ENCODE results near the gene UBE4A.
A peak's percentile ranks its signal among the peaks of the same experiment; 100 is the strongest.
"Not testable (repeated sequence)": the region's sequence is repeated elsewhere in the genome, so short reads cannot be mapped to it uniquely, and the experiment has no call there.

UBE4A gene

DNA sequence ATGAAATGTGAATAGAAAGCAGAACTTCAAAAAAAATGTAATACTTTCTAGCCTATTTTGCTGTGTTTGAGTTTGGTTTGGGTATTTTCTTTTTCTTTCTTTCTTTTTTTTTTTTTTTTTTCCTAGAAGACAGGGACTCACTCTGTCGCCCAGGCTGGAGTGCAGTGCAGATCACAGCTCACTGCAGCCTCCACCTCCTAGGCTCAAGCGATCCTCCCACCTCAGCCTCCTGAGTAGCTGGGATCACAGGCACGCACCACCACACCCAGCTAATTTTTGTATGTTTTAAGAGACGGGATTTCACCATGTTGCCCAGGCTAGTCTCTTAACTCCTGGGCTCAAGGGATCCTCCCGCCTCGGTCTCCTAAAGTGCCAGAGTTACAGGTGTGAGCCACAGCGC, 43.2 kb downstream of the UBE4A start:
- DNase-seq, result not testable (repeated sequence)

DNA sequence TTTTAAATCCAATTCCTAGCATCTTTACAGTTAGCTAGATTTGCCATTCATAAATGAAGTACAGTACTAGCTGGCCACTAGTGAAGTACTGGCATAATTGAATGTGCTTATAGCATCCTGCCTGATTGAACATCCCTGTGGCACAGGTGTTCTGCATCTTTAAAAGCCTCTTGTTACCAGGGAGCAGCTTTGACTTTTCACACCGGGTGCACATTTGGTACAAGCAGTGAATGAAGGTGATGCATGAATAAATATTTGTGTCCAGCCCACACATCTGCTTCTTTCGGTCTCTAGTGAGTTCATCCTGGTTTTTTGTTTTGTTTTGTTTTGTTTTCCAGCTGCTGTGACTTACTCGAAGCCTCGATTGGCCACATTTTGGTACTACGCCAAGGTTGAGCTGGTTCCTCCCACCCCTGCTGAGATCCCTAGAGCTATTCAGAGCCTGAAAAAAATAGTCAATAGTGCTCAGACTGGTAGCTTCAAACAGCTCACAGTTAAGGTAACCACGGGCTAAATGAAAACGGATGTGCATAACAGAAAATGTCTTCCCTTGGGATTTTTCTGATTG, 47.3 kb downstream of the UBE4A start:
- peak; percentile 5 for DNase-seq

DNA sequence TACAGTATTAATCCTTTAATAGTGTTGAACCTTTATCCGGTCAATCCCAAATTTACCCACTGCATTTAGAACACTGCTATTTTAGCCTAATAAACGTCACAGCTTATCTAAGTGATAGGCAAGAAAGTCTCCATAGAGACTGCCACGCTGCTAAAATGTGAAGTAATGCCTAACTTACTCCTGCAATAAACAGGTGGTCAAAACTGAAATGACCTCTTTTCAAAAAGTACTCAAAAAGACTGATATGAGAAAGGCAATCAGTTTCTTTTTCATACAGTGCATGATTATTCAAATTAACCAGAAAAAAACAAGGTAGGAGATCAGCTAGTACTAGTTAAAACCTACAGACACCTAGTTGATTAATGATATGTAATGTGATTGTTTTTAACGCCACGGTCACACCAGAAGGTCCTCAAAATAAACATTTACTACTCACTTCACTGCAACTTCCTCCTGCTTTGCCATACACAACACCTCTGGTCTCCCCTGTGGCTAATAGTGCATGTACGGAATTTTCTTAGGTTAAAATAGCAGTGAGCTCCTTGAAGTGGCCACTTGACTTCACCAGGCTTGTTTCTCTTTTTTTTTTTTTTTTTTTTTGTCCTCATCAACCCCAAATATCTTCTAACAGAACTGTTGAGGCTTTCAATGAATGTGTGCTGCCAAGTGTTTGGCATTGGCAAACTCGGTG, 50.8 kb downstream of the UBE4A start:
- no peak for DNase-seq

DNA sequence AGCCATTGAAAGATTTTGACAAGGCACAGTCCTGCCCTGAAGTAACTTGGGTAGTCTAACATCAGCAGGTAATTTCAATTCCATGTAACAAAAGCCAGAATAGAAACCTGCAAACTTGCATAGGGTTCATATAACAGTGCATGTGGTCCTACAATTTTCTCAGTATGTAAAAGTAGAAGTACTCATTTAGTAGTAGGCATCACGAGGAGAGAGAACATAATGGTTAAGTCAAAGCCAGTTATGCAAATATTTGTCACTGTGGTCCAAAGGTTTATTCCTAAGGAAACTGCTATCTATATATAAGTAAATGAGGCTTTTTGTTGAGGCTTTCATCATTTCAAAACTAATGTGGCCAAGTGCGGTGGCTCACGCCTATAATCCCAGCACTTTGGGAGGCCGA, 52.1 kb downstream of the UBE4A start:
- DNase-seq, result no peak

DNA sequence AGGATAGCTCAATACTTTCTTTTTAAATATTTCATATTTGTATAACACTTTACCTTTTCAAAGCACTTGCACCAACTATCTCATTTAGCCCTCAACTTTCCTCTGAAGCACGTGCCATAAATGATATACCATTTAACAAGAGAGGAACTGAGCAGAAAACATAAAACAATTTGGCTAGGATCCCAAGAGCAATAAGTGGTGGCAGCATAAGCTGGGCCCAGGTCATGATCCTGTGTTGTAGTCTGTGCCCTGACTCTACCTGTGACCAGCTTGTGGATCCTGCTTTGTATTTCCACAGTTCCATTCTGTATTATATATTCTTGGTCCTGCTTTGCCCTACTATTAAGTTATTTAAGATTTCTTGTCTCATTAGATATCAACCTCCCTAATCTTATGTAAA, 53.5 kb downstream of the UBE4A start:
- DNase-seq, result no peak

DNA sequence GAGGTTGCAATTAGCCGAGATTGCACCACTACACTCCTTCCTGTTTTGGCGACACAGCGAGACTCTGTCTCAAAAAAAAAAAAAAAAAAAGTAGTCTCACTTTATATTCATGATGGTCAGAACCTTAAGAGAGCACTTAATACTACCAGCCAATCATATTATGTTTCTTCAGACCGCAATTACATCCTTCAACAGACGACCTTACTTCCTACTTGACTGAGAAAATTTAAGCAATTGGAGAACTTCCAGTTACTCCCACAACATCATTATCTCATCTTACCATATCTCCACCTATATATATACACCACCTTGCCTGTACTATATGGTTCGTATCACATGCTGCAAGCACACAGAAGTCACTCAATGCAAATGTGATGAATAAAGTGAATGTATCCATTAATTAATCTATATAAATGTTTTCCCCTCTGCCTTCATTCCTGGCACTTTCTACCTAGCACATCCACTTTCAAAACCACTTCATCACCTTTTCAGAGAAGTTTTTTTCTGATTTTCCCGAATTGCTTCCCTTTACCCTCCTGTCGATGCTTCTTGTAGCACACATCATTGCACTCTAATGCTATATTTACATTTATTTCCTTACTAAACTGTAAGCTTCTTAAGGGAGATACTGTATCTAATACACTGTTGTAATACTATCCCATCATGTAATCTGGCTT, 55.8 kb downstream of the UBE4A start:
- no peak for DNase-seq

DNA sequence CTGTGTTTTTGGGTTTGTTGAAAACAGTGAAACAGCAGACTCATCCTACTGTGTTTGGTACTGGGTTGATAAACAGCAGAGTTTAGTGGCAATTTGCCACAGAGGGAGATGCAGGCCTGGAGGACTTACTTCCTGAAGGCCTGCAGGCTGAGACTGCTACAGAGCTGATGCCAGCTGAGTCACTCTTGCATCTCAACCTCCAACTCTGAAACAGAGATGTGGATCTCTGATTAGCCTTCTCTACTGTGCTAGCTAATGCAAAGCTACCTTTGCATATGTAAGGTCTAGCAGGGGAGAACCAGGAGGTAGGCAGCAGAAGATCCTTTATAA, 56.3 kb downstream of the UBE4A start:
- no peak for DNase-seq

DNA sequence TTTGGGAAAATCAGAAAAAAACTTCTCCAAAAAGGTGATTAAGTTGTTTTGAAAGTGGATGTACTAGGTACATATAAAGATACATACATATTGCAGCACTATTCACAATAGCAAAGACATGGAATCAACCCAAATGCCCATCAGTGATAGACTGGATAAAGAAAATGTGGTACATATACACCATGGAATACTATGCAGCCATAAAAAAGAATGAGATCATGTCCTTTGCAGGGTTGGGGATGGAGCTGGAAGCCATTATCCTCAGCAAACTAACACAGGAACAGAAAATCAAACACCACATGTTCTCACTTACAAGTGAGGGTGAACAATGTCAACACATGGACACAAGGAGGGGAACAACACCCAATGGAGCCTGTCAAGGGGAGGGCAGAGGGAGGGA, 57.5 kb downstream of the UBE4A start:
- DNase-seq, result not testable (repeated sequence)

DNA sequence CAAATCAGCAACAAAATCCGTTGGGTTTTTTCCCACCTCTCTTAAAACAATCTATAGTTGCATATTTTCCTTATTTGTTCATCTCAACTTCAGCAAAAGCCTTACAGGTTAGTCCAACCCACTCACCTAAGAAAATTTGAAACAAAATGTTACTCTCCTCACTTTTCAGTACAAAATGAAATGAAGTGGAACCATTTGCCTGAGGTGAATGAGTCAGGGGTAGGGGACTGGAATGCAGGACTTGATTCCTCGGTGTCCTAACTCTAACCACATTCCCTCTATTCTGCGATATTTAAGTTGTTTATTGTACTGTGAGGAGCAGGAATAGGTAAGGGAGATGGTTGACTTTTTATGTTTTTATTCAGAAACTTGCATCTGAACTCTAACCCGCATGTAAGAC, 58.4 kb downstream of the UBE4A start:
- DNase-seq, result no peak

DNA sequence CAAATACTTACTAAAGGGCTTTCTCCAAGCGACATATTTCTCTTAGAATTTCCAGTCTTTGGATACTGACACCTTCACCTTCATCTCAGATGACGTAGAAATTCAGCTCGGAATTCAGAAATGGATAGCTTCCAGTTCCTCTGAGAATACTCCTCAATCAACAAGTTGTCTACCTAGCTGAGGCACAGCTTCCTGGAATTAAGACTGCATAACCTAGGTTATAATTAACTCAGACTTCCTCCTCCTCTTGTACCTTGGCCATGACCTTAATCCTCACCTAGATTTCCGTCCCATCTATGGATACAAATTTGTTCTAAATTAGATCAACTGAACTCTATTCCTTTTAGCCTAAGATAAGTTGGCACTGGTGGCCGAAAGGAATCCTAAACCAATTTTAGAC, 59.4 kb downstream of the UBE4A start:
- DNase-seq, result no peak

DNA sequence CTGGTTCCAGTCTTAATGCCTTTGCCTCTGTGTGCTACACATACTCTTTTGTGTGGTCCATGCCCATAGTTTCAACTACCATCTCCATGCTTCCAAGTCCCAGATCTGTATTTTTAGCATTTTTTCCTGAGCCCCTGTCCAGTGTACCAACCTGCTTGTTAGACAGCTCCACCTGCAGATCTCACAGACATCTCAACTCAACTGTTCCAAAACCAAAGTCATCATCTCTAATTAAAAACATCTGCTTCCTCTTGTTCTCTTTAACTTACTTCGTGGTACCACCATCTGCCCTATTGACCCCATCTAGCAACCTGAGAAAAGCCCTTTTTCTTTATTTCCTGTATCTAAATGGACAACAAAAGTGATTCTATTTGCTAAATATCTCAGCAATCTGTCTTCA, 68.3 kb downstream of the UBE4A start:
- DNase-seq, result no peak

DNA sequence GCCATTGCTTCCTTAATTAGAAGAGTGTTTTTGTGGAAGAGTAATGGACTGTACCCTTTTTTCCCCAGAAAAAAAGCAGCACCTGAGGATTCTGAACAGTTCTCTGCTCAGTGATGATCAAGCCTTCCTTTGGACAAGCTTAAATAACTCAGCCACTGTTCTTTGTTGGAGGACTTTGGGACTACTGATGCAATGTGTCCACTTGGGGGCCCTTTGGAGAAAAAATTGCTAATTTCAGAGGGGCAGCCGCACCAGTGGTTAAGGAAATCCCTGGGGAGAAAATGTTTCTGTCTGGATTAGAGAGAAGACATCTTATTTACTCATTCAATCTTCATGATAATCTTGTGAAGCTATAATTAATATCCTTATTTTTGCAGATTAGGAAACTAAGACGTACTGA, 71.6 kb downstream of the UBE4A start:
- peak; percentile 14 for DNase-seq

DNA sequence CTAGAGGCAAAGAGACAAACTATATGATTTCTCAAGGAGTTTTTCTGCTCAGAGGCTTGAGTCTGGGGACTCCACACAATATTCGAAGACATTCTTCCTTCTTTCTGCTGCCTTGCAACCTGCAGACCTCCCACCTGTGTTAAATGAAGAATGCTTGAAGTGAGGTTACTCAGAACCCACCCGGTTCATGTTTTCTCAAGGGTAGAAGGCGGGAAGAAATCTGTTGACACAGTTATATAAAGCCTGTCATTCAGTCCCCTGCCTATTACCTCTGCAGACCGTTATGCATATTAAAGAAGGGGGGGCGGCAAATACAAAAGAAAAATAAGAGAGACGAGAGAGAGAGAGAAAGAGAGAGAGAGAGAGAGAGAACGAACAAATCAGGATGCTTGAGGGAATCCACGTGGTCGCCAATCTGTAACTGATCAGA, 74.7 kb downstream of the UBE4A start:
- DNase-seq, result no peak

DNA sequence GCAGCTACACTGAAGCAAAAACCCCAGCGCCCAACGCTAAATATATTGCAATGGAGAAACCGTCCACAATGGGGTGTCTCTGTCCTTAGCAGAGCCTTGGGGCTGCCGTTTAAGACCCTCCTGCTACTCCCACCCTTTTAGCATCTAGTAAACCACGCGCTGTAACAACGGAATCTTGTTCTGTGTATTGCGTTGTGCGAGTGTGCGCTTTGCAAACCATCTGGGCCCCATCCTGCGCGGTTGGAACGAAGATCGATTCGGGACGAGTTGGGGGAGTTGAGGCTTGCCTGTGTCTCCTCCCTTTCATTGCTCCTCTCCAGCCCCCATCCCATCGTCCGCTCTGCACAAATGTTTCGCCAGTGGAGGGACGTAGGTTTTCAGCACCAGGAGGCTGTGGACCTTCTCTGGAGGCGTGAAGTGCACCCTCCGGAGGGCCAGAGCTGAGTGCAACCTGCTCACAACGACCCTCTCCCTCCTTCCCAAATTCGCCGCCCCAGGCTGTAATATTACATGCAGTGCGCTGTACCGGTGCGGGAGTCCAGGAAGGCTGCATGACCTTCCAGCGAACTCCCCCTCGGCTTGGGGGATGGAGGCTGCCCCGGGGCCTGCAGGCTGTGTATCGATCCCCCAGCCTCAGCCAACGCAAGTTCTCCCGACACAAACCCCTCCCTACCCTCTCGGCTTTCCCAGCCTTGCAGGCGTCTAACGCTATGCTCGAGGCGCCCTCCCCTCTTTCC, 75.3 kb downstream of the UBE4A start:
- peak; percentile 55 for DNase-seq

DNA sequence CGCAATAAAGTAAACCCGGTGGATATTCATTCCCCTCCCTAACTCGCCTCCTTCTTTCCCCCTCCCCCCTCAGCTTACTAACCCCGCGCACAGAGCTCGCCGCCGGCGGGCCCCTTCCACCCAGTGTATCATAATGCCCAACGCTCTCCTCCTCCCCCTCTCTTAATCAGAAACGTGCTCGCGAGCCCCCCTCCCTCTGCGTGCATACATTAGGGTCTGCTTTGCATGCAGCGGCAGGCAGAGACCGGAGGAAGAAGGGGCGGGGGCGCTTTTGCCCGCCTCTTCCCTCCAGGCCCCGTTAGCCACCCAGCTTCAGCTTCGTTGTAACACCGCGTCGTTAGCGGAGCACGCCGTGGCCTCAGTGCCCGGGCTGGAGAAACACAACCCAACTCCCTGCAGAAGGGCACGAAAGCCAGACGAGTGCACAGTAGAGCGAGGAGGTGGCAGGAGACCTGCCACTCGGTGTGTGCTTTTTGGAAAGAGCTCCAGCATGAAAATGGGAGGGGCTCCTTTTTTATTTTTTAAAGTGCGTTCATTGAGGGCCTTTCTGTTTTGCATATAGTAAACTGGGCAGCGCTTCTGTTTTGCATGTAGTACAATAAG, 76.0 kb downstream of the UBE4A start:
- DNase-seq, result peak; percentile 76

DNA sequence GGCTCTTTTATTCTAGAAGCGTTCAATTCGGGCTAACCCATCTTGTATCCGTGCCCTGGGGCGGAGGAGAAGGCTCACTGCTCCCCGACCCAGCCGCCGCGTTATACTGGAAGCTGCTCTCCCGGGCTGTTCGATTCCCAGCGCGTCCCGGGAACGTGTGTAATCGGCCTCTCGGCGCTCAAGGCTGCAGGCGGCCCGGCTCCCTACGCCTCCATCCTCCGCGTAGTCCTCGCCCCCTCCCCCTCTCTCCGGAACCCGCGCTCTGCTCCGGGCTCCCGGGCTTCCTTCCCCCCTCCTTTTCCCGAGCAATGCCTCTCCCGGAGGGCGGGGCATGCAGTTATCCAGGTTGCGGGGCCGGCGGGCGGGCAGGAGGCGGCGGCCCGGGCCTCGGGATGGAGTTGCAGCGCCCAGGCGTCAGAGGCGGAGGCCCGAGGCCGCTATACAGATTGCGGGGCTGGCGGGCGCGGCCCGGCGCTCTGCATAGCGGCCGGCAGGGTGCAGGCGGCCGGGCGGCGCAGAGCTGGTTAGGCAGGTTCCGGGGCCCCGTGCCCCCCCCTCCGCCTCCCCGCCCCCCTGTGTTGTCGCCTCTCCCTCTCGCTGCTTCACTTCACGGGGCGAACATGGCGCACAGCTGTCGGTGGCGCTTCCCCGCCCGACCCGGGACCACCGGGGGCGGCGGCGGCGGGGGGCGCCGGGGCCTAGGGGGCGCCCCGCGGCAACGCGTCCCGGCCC, 76.7 kb downstream of the UBE4A start, which contains the start of gene KMT2A:
Gene KMT2A (plus strand): TSS at position 600 of the 732 bp plus-strand sequence. CDS start 21 bp downstream, at position 621.
- DNase-seq, result peak; percentile 94

DNA sequence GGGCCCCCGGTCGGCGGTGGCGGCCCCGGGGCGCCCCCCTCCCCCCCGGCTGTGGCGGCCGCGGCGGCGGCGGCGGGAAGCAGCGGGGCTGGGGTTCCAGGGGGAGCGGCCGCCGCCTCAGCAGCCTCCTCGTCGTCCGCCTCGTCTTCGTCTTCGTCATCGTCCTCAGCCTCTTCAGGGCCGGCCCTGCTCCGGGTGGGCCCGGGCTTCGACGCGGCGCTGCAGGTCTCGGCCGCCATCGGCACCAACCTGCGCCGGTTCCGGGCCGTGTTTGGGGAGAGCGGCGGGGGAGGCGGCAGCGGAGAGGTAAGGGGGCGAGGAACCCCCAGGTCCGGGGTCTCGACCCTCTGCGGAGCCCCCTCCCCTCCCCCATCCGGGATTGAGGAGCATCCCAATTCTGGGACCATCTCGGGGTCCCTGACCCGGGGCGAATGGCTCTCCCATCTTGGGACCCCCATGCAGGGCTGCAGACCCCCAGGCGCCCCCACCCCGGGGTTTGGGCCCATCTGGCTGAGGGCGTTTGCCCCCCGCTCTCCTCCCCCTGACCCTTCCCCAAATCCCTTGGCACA, 77.3 kb downstream of the UBE4A start:
- no peak for DNase-seq

DNA sequence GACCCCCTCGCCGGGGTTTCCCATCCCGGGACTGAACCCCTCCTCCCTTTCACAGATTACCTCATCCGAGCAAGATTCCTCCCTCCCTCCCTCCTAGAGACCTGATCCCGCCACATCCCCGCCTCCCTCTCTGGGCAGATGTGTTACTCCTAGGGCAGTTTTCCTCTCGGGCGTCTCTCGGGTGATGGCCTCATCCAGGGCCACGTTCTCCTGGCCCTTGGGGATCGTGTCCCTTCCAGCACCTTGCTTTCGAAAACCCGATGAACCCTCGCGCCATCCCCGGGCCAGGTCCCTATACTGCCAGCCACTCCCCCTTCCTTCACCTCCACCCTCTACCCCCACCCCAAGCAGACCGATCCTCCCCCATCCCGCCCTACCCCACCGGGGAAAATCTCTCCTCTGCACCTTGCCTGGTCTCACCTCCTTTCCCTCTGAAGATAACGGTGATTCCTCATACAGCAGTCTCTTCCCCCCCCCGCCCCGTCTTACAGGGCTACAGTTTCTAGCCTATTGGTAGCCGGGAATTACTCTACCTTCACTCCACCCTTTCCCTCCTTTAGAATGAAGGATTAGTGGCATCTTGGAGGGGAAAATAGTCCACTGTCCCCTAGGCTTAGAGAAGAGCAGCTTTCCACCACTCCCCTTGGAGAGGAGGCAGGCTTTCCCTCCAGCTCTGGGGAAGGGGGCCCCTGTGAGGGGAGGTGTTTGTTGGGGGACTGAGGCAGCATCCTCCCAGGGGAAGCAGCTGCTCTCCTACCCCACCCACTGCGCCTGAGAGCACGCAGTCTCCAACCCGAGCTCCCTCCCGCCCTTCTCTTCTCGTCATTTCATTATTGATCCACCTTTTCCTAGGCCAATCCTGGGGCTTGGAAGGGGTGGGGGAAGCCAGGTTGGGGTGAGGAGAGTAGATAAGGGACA, 78.1 kb downstream of the UBE4A start:
- DNase-seq, result peak; percentile 9

DNA sequence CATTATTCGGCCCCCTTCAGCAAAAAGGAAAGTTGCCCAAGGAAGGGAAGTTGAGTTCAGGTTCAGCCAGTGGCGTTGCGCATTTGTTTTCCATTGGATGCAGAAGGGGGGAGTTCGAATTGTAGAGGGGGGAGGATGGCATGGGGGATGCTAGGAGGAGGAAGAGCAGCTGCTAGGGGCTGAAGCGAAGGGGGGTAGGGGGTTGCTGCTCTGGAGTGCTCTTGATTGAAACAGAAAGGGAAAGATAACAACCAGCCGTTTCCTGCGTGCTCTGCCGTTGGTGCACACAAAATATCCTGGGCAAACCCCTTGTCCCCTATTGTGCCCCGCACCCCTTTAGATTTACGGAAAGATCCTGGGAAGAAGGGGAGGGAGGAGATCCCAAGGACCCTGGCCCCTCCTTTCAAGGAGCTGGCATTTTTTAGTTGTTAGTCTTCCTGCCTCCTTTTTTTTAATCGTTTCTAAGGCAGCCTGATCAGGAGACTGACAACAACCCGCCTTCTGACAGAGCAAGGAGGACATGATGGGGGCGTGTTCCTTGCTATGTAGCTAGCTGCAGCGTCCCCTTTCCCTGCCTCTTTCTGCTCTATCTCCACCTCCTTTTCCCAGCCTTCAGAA, 79.0 kb downstream of the UBE4A start:
- DNase-seq, result peak; percentile 22

DNA sequence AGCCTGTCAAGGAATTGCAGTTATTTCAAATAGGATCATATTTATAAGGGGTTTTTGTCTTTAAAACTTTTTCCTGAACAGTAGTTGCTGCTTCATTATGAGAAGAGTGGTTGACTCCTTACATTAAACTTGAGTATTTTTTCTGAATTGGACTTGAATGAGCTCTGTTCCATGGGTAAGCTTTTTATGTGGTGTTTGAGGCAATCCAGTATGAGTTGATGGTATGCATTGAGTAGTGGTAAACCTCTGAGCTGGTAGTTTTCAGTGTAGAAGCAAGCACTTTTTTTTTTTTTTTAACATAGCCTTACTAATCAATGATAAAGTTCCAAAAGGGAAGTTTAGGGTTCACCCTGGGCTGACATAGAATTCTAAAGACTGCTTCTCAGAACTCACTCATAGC, 80.2 kb downstream of the UBE4A start:
- no peak for DNase-seq
